B cell (primary cell): ENCODE measurements around the gene PIGM. TPM values are rescaled to one million over a fixed set of nuclear protein-coding genes. Genes with fewer than 3 reads are reported as not detected.

Source experiments
- ATAC-seq: fragments of 200-7000 bp; cut with Tn5 transposase; one replicate; pipeline ENCODE4 v1.10.0; 2021; ENCODE audit warnings: low read depth, mild to moderate bottlenecking, moderate number of reproducible peaks, moderate library complexity
- CTCF ChIA-PET: fragments of 350-600 bp; sonication (Branson Sonifier 250); formaldehyde crosslinking; loops from one replicate; lab custom pipeline; 2021; ENCODE audit warnings: antibody characterized with exemption, inconsistent platforms; lab: Charles Lee
- POLR2A ChIA-PET: fragments of 350-600 bp; sonication (Branson Sonifier 250); formaldehyde crosslinking; loops from one replicate; lab custom pipeline; 2021; ENCODE audit warnings: antibody characterized with exemption; lab: Charles Lee
- DNase-seq: peaks from one replicate; pipeline ENCODE4 v3.0.0; 2013
- H2AFZ ChIP-seq: 2 replicates; pipeline ENCODE4 v1.6.1; 2012; ENCODE audit warnings: mild to moderate bottlenecking, low read depth, low read length; ENCODE audit not compliant: insufficient read depth, poor library complexity, severe bottlenecking
- H3K27ac ChIP-seq, 2 donors: 1 replicate in 1 of 2; 2 replicates in 1 of 2; pipeline ENCODE4 v1.5.1; 2012 to 2013; ENCODE audit warnings: low read length in 2 of 2, mild to moderate bottlenecking in 2 of 2, moderate library complexity in 1 of 2
- H3K27me3 ChIP-seq, 4 experiments: fragments of 200-600 bp in 1 of 4; sonication (generic) in 1 of 4; replicated peaks in 1 of 4; 1 replicate in 2 of 4; 2 replicates in 2 of 4; pipeline versions ENCODE4 v1.6.1 to v1.7.0; 2013 to 2016; ENCODE audit warnings: low read length in 3 of 4, mild to moderate bottlenecking in 2 of 4, mixed read lengths in 1 of 4, moderate library complexity in 1 of 4; ENCODE audit not compliant: insufficient read depth in 4 of 4, control insufficient read depth in 3 of 4; ENCODE audit errors: control extremely low read depth in 1 of 4
- H3K36me3 ChIP-seq, 2 experiments: replicated peaks in 1 of 2; 1 replicate in 1 of 2; 2 replicates in 1 of 2; pipeline versions ENCODE4 v1.6.1 to v1.7.1; 2013; ENCODE audit warnings: low read length in 1 of 2; ENCODE audit not compliant: insufficient read depth in 2 of 2, control insufficient read depth in 1 of 2; ENCODE audit errors: control extremely low read depth in 1 of 2, extremely low read depth in 1 of 2
- H3K4me1 ChIP-seq, 2 donors: fragments of 200-600 bp in 1 of 2; sonication (generic) in 1 of 2; 1 replicate in 1 of 2; 2 replicates in 1 of 2; pipeline versions ENCODE4 v1.5.1 to v1.6.1; 2013 to 2017; ENCODE audit warnings: low read length in 2 of 2; ENCODE audit not compliant: control insufficient read depth in 2 of 2, insufficient read depth in 2 of 2
- H3K4me2 ChIP-seq: replicated peaks from 2 replicates; pipeline ENCODE3; 2012; ENCODE audit warnings: mild to moderate bottlenecking, low read depth, low read length; ENCODE audit not compliant: poor library complexity, severe bottlenecking
- H3K4me3 ChIP-seq, 5 experiments: fragments of 200-600 bp in 1 of 5; sonication (generic) in 1 of 5; 1 replicate in 3 of 5; 2 replicates in 2 of 5; pipeline versions ENCODE4 v1.5.1 to v1.7.0; 2011 to 2016; ENCODE audit warnings: low read length in 4 of 5, mild to moderate bottlenecking in 4 of 5, low read depth in 2 of 5, control low read depth in 1 of 5, moderate library complexity in 1 of 5; ENCODE audit not compliant: insufficient read depth in 1 of 5; ENCODE audit errors: control extremely low read depth in 1 of 5, extremely low read depth in 1 of 5
- H3K79me2 ChIP-seq: fragments of 200-600 bp; sonication (generic); one replicate; pipeline ENCODE4 v1.6.0; 2016; ENCODE audit warnings: low read length; ENCODE audit not compliant: control insufficient read depth, insufficient read depth
- H3K9ac ChIP-seq: fragments of 200-600 bp; sonication (generic); 2 replicates; pipeline ENCODE4 v1.6.1; 2017; ENCODE audit warnings: mild to moderate bottlenecking, low read length, moderate library complexity
- H3K9me3 ChIP-seq, 3 donors: one replicate each; pipeline versions ENCODE4 v1.6.1 to v1.7.1; 2013; ENCODE audit warnings: low read length in 2 of 3; ENCODE audit not compliant: control insufficient read depth in 2 of 3, insufficient read depth in 1 of 3; ENCODE audit errors: control extremely low read depth in 1 of 3
- H4K20me1 ChIP-seq: 2 replicates; pipeline ENCODE4 v1.6.0; 2012; ENCODE audit warnings: mild to moderate bottlenecking, low read length; ENCODE audit not compliant: insufficient read depth, control insufficient read depth, poor library complexity, severe bottlenecking
- H3K27ac Mint-ChIP-seq: one replicate; pipeline ENCODE4 v1.8.0; 2021; ENCODE audit warnings: mixed read lengths
- H3K27me3 Mint-ChIP-seq: one replicate; pipeline ENCODE4 v1.8.0; 2021; ENCODE audit warnings: mixed read lengths
- H3K4me1 Mint-ChIP-seq: one replicate; pipeline ENCODE4 v1.8.0; 2021; ENCODE audit warnings: mixed read lengths
- H3K4me3 Mint-ChIP-seq: one replicate; pipeline ENCODE4 v1.8.0; 2021; ENCODE audit warnings: mixed read lengths
- H3K9me3 Mint-ChIP-seq: one replicate; pipeline ENCODE4 v1.8.0; 2022; ENCODE audit warnings: mixed read lengths; ENCODE audit not compliant: insufficient read depth
- EZH2 ChIP-seq: IDR thresholded peaks from 2 replicates; pipeline ENCODE4 v1.6.1; 2012; ENCODE audit warnings: borderline replicate concordance, low read depth, mild to moderate bottlenecking, moderate library complexity, low read length; ENCODE audit not compliant: insufficient read depth, poor library complexity, severe bottlenecking
- WGBS: methylation state at CpG from one replicate; pipeline ENCODE4 v1.1.5; 2013; ENCODE audit warnings: missing lambda C conversion rate; ENCODE audit not compliant: insufficient coverage; 5-methylcytosine and 5-hydroxymethylcytosine counted together
- intact Hi-C: fragments of 100-400 bp; cut with micrococcal nuclease; formaldehyde crosslinking; loops from one replicate; pipeline ENCODE4 v1.10.0; 2022
- polyA plus RNA-seq: library from polyadenylated mRNA; depleted of rRNA; stranded (reverse); fragments of >200 nt; gene quantifications from 2 replicates; pipeline ENCODE4 v1.2.3, GENCODE V29; 2012
- total RNA-seq, 2 donors: library from RNA; stranded (reverse); fragments of 120-200 nt in 1 of 2; gene quantifications; 1 replicate in 1 of 2; 2 replicates in 1 of 2; pipeline versions ENCODE4 v1.2.3 to v1.2.4, GENCODE V29; 2013 to 2022
- TF ChIP-seq, protein P1 (sequence below): fragments of 200-600 bp; IDR thresholded peaks from one replicate; pipeline ENCODE4 v1.8.0; 2022; ENCODE audit warnings: antibody characterized with exemption, mild to moderate bottlenecking

PIGM gene
- total and polyA plus RNA-seq, 2 donors (not counting 1 experiment from before 2014, with no cell fraction given): 1.4 to 7.4 TPM

DNA sequence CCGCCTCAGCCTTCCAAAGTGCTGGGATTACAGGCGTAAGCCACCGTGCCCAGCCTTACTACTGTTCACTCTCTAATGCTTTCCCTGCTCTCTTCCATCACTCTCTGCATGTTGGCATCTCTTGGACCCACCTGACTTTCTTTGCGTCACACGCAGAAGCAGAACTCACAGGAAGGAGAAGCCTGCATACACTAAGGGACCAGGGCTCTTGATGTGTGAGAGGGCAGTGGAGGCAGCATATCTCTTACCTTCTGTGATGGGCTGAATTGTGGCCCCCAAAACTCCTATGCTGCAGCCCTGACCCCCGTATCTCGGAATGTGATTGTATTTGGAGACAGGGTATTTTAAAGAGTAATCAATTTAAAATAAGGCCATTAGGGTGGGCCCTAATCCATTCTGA, 51.0 kb downstream of the PIGM start:
- no peak overlapping the region for H3K27ac ChIP-seq
- H3K4me1 Mint-ChIP-seq: no peaks in the 10 kb centered on the region
- no peak overlapping the region for H2AFZ ChIP-seq
- no peaks in the 10 kb centered on the region for H3K36me3 ChIP-seq
- H3K9ac ChIP-seq: no peak overlapping the region
- H3K9me3 Mint-ChIP-seq: no peaks in the 10 kb centered on the region
- H3K27ac Mint-ChIP-seq: no peak overlapping the region
- ATAC-seq (no peak), DNase-seq (no peak)
- no peaks in the 10 kb centered on the region for H4K20me1 ChIP-seq
- no peak overlapping the region for H3K4me2 ChIP-seq
- H3K27me3 Mint-ChIP-seq: peaks cover 47% of the 10 kb centered on the region
- H3K4me1 ChIP-seq: no peaks in the 10 kb centered on the region
- POLR2A ChIA-PET: no interaction called here
- no peak for TF ChIP-seq EZH2
- TF ChIP-seq, protein P1, sequence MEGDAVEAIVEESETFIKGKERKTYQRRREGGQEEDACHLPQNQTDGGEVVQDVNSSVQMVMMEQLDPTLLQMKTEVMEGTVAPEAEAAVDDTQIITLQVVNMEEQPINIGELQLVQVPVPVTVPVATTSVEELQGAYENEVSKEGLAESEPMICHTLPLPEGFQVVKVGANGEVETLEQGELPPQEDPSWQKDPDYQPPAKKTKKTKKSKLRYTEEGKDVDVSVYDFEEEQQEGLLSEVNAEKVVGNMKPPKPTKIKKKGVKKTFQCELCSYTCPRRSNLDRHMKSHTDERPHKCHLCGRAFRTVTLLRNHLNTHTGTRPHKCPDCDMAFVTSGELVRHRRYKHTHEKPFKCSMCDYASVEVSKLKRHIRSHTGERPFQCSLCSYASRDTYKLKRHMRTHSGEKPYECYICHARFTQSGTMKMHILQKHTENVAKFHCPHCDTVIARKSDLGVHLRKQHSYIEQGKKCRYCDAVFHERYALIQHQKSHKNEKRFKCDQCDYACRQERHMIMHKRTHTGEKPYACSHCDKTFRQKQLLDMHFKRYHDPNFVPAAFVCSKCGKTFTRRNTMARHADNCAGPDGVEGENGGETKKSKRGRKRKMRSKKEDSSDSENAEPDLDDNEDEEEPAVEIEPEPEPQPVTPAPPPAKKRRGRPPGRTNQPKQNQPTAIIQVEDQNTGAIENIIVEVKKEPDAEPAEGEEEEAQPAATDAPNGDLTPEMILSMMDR: no peak
- H3K4me3 ChIP-seq: no peak overlapping the region
- CTCF ChIA-PET: no interaction called here
- H3K27me3 ChIP-seq: peaks cover 0 to 23% (median 7%) of the 10 kb centered on the region in 4 experiments
- no peaks in the 10 kb centered on the region for H3K79me2 ChIP-seq
- no peak overlapping the region for H3K4me3 Mint-ChIP-seq
- WGBS: 98% methylated on average over 5 of the region's 7 CpGs
- intact Hi-C loops: no loop called here
- H3K9me3 ChIP-seq: peaks cover 0 to 3% (median 0%) of the 10 kb centered on the region in 3 donors

- no peak overlapping the region for H2AFZ ChIP-seq
- H3K4me2 ChIP-seq: no peak overlapping the region
- WGBS: 85% methylated on average over 5 of the region's 6 CpGs
- H3K79me2 ChIP-seq: no peaks in the 10 kb centered on the region
- ChIA-PET CTCF (no interaction called here), POLR2A (no interaction called here)
- intact Hi-C loops: no loop called here
- ATAC-seq (no peak), DNase-seq (no peak)
- peaks cover 0 to 18% (median 7%) of the 10 kb centered on the region in 4 experiments for H3K27me3 ChIP-seq
- H3K4me1 ChIP-seq: no peaks in the 10 kb centered on the region
- TF ChIP-seq EZH2: no peak
- TF ChIP-seq, protein P1: no peak
- no peaks in the 10 kb centered on the region for H3K9me3 Mint-ChIP-seq
- no peak overlapping the region for H3K4me3 ChIP-seq
- H3K9me3 ChIP-seq: peaks cover 0 to 3% (median 0%) of the 10 kb centered on the region in 3 donors
- no peak overlapping the region for H3K27ac ChIP-seq
- no peaks in the 10 kb centered on the region for H3K36me3 ChIP-seq
- H3K4me3 Mint-ChIP-seq: no peak overlapping the region
- no peaks in the 10 kb centered on the region for H3K4me1 Mint-ChIP-seq
- no peak overlapping the region for H3K9ac ChIP-seq
- H3K27me3 Mint-ChIP-seq: peaks cover 44% of the 10 kb centered on the region
- H4K20me1 ChIP-seq: no peaks in the 10 kb centered on the region
- no peak overlapping the region for H3K27ac Mint-ChIP-seq
Observed at GRCh38 chr1:159980076-159980475, 51.7 kb downstream of the PIGM start.
